GM12878 (cell line): ENCODE data around the gene FBXO38. TPM values are rescaled to one million over a fixed set of nuclear protein-coding genes. Genes with fewer than 3 reads are reported as not detected.

Source experiments
- ATAC-seq: fragments of 200-7000 bp; cut with Tn5 transposase; 3 replicates; pipeline ENCODE4 v1.9.1; 2020; ENCODE audit warnings: mild to moderate bottlenecking, moderate library complexity
- BruUV-seq: library from RNA; stranded (reverse); fragments of 400-500 nt; replicated peaks from 2 replicates; lab custom pipeline; 2021; lab: Mats Ljungman, UMichigan
- CTCF ChIA-PET: fragments of 300-600 bp; sonication (Branson Sonifier 250); formaldehyde crosslinking; extraction: SDS; loops from one replicate; lab custom pipeline; 2021; ENCODE audit warnings: inconsistent platforms; lab: Yijun Ruan, JAX
- POLR2A ChIA-PET: fragments of 350-600 bp; formaldehyde crosslinking; extraction: SDS; loops from one replicate; lab custom pipeline; 2021; ENCODE audit warnings: inconsistent platforms; lab: Charles Lee
- RAD21 ChIA-PET: fragments of 300-600 bp; sonication (Branson Sonifier 250); formaldehyde crosslinking; loops from one replicate; lab custom pipeline; 2023; ENCODE audit warnings: antibody characterized with exemption; ENCODE audit not compliant: unreplicated experiment; lab: Charles Lee
- SMC1A ChIA-PET: fragments of 300-600 bp; sonication (Branson Sonifier 250); formaldehyde crosslinking; loops from one replicate; lab custom pipeline; 2023; ENCODE audit not compliant: unreplicated experiment, uncharacterized antibody; lab: Charles Lee
- DNase-seq: peaks from one replicate; pipeline ENCODE4 v3.0.0-alpha.2; 2011; ENCODE audit warnings: low read depth, low spot score
- FAIRE-seq: peaks from 3 replicates; lab custom pipeline; 2011; peaks lifted over from hg19 to GRCh38; lab: Jason Lieb, UNC
- H2AFZ ChIP-seq: 2 replicates; pipeline ENCODE4 v1.6.0; 2011; ENCODE audit warnings: low read depth, low read length, control low read depth; ENCODE audit not compliant: control insufficient read depth
- H3K27ac ChIP-seq: 2 replicates; pipeline ENCODE4 v1.5.1; 2011; ENCODE audit warnings: control low read depth; ENCODE audit not compliant: control insufficient read depth, insufficient read depth
- H3K27me3 ChIP-seq, 2 experiments: replicated peaks in 1 of 2; 2 replicates each; pipeline versions ENCODE4 v1.6.0 to v1.6.1; 2011; ENCODE audit warnings: low read length in 1 of 2; ENCODE audit not compliant: control insufficient read depth in 2 of 2, insufficient read depth in 2 of 2
- H3K36me3 ChIP-seq, 2 experiments: 2 replicates each; pipeline ENCODE4 v1.5.1; 2011; ENCODE audit warnings: low read length in 1 of 2; ENCODE audit not compliant: control insufficient read depth in 2 of 2, insufficient read depth in 2 of 2
- H3K4me1 ChIP-seq: 2 replicates; pipeline ENCODE4 v1.6.1; 2011; ENCODE audit warnings: mild to moderate bottlenecking, low read length, moderate library complexity, mixed read lengths; ENCODE audit not compliant: control insufficient read depth, insufficient read depth
- H3K4me2 ChIP-seq: 2 replicates; pipeline ENCODE4 v1.6.0; 2011; ENCODE audit warnings: control low read depth; ENCODE audit not compliant: control insufficient read depth, insufficient read depth
- H3K4me3 ChIP-seq: fragments of 200-600 bp; sonication (generic); 2 replicates; pipeline ENCODE4 v1.5.1; 2016
- H3K79me2 ChIP-seq: 2 replicates; pipeline ENCODE4 v1.6.0; 2011; ENCODE audit warnings: low read length; ENCODE audit not compliant: control insufficient read depth, insufficient read depth
- H3K9ac ChIP-seq: 2 replicates; pipeline ENCODE4 v1.8.0; 2011; ENCODE audit warnings: low read length, control low read depth, mixed read lengths; ENCODE audit not compliant: control insufficient read depth, insufficient read depth
- H3K9me3 ChIP-seq: replicated peaks from 3 replicates; pipeline ENCODE4 v1.5.1; 2011; ENCODE audit warnings: mild to moderate bottlenecking, low read length; ENCODE audit not compliant: control insufficient read depth, insufficient read depth
- H4K20me1 ChIP-seq: 2 replicates; pipeline ENCODE4 v1.6.0; 2011; ENCODE audit not compliant: control insufficient read depth, insufficient read depth
- ASH2L ChIP-seq: fragments of 300-600, 200-600 bp; sonication (generic); IDR thresholded peaks from 2 replicates; pipeline ENCODE4 v1.6.1; 2017; ENCODE audit warnings: low read depth, mild to moderate bottlenecking, borderline replicate concordance
- CBFB ChIP-seq: IDR thresholded peaks from 2 replicates; pipeline ENCODE4 v1.6.1; 2016; ENCODE audit warnings: antibody characterized with exemption, low read depth
- CBX3 ChIP-seq: fragments of 200-600 bp; sonication (generic); IDR thresholded peaks from 2 replicates; pipeline ENCODE4 v1.6.1; 2016; ENCODE audit warnings: low read depth, borderline replicate concordance
- EZH2 ChIP-seq: IDR thresholded peaks from 2 replicates; pipeline ENCODE4 v1.6.1; 2012; ENCODE audit warnings: low read depth, mild to moderate bottlenecking, control low read depth, inconsistent platforms, low read length, borderline replicate concordance; ENCODE audit not compliant: control insufficient read depth
- HSF1 ChIP-seq: fragments of 150-350 bp; IDR thresholded peaks from 2 replicates; pipeline ENCODE4 v1.6.1; 2014; ENCODE audit warnings: mild to moderate bottlenecking, low read depth, low read length
- MEF2B ChIP-seq: fragments of 450-650 bp; IDR thresholded peaks from 2 replicates; pipeline ENCODE4 v1.6.1; 2018; ENCODE audit warnings: mild to moderate bottlenecking, moderate library complexity; ENCODE audit not compliant: partially characterized antibody, poor library complexity, severe bottlenecking
- NR2C2 ChIP-seq: IDR thresholded peaks from 2 replicates; pipeline ENCODE4 v1.6.1; 2011; ENCODE audit warnings: borderline replicate concordance, low read depth; ENCODE audit not compliant: control insufficient read depth, insufficient read length
- NR2F1 ChIP-seq: fragments of 450-650 bp; conservative IDR thresholded peaks from 2 replicates; pipeline ENCODE4 v1.6.1; 2017; ENCODE audit warnings: mild to moderate bottlenecking
- RAD21 ChIP-seq: IDR thresholded peaks from 2 replicates; pipeline ENCODE4 v1.6.1; 2011; ENCODE audit warnings: mild to moderate bottlenecking, low read depth, low read length, moderate library complexity; ENCODE audit not compliant: insufficient read depth
- SIX5 ChIP-seq: IDR thresholded peaks from 2 replicates; pipeline ENCODE4 v1.6.1; 2011; ENCODE audit warnings: mild to moderate bottlenecking, low read depth, low read length, moderate library complexity; ENCODE audit not compliant: severe bottlenecking
- SP1 ChIP-seq: IDR thresholded peaks from one replicate; pipeline ENCODE4 v1.6.1; 2011; ENCODE audit warnings: low read depth, low read length
- SUPT20H ChIP-seq: IDR thresholded peaks from 2 replicates; pipeline ENCODE4 v1.6.1; 2011; ENCODE audit warnings: low read depth, mild to moderate bottlenecking, low read length, moderate library complexity, borderline replicate concordance; ENCODE audit not compliant: control insufficient read depth
- YY1 ChIP-seq: IDR thresholded peaks from 2 replicates; pipeline ENCODE4 v1.6.1; 2011; ENCODE audit warnings: low read depth, mild to moderate bottlenecking, low read length
- WGBS: methylation state at CpG from one replicate; pipeline ENCODE4 v1.1.6; 2016; ENCODE audit warnings: low lambda C conversion rate; ENCODE audit not compliant: insufficient replicate concordance, insufficient coverage; ENCODE audit errors: missing lambda C conversion rate; 5-methylcytosine and 5-hydroxymethylcytosine counted together
- in situ Hi-C: fragments of 300-500 bp; cut with MboI; formaldehyde crosslinking; loops from 9 replicates; pipeline ENCODE4 v1.14.3; 2018; ENCODE audit warnings: mixed read lengths
- intact Hi-C: fragments of 100-400 bp; cut with micrococcal nuclease; formaldehyde crosslinking; loops from one replicate; pipeline ENCODE4 v1.14.2; 2022; ENCODE audit not compliant: unreplicated experiment
- polyA plus RNA-seq, 11 experiments: library from polyadenylated mRNA; depleted of rRNA in 4 of 11; unstranded in 6 of 11; stranded (reverse) in 5 of 11; fragments of >200 nt; fragmentation: Nextera tagmentation in 4 of 11; fragmentation: Illumina TruSeq in 1 of 11; extraction: Ambion mirVana in 4 of 11; extraction: Trizol in 1 of 11; gene quantifications; 1 replicate in 1 of 11; 2 replicates in 10 of 11; pipeline versions ENCODE4 v1.2.1 to v1.2.3, GENCODE V29; 2011 to 2016; ENCODE audit warnings: inconsistent platforms in 2 of 11, missing spikeins in 2 of 11, low read depth in 1 of 11
- total RNA-seq, 4 experiments: library from RNA; depleted of rRNA in 3 of 4; stranded (reverse); fragments of >200 nt in 3 of 4; fragmentation: Illumina TruSeq in 1 of 4; extraction: Trizol in 1 of 4; gene quantifications; 2 replicates each; pipeline versions ENCODE4 v1.2.1 to v1.2.3, GENCODE V29; 2013 to 2021
- TF ChIP-seq, protein P1 (sequence below), 3 experiments: IDR thresholded peaks in 2 of 3; conservative IDR thresholded peaks in 1 of 3; 2 replicates each; pipeline ENCODE4 v1.5.1; 2011; ENCODE audit warnings: low read depth in 3 of 3, low read length in 3 of 3, mild to moderate bottlenecking in 3 of 3, control low read depth in 2 of 3, moderate library complexity in 2 of 3, inconsistent platforms in 1 of 3, mixed read lengths in 1 of 3; ENCODE audit not compliant: control insufficient read depth in 2 of 3, insufficient read depth in 1 of 3; ENCODE audit errors: extremely low read depth in 1 of 3
- TF ChIP-seq, protein P2 (sequence below): fragments of 450-650 bp; formaldehyde crosslinking; IDR thresholded peaks from 2 replicates; pipeline ENCODE4 v1.4.0; 2022; ENCODE audit warnings: mild to moderate bottlenecking, moderate library complexity
- TF ChIP-seq, protein P3 (sequence below): IDR thresholded peaks from 2 replicates; pipeline ENCODE4 v1.6.1; 2012; ENCODE audit warnings: low read depth, low read length, improper control_type of control experiment

The FBXO38 gene
- total and polyA plus RNA-seq, 10 of the 15 experiments (the other 5 are each of a cell fraction or from before 2014, with no cell fraction given) = 9.1 to 44.6 (median 28.3) TPM

GRCh38 chr5:148421661-148422060 lies 37.9 kb downstream of the FBXO38 start:
- CTCF ChIA-PET = interaction anchor here (1.1 to 1.5 kb wide), 3 partner anchors 8 to 309 kb away, joined by 3 read pairs; no protein-coding TSS in a partner anchor
- BruUV-seq = no TSS peak
- H3K9me3 ChIP-seq = no peaks in the 10 kb centered on the region
- H3K4me1 ChIP-seq = no peaks in the 10 kb centered on the region
- no peak overlapping the region for H2AFZ ChIP-seq
- H3K27me3 ChIP-seq = no peaks in the 10 kb centered on the region
- H4K20me1 ChIP-seq = no peaks in the 10 kb centered on the region
- H3K9ac ChIP-seq = no peak overlapping the region
- RAD21 ChIA-PET = interaction anchor here (2.0 kb wide), 1 partner anchor 21 kb away, joined by 4 read pairs; no protein-coding TSS in a partner anchor
- no peak for ATAC-seq
- H3K36me3 ChIP-seq = peaks cover 8 to 38% of the 10 kb centered on the region in 2 experiments
- no peak overlapping the region for H3K4me2 ChIP-seq
- intact Hi-C loops = no loop called here
- H3K27ac ChIP-seq = no peak overlapping the region
- WGBS = 98% methylated on average over 2 of the region's 2 CpGs
- no peaks in the 10 kb centered on the region for H3K79me2 ChIP-seq
- SMC1A ChIA-PET = interaction anchor here (1.1 kb wide), 1 partner anchor 9 kb away, joined by 3 read pairs; no protein-coding TSS in a partner anchor
- POLR2A ChIA-PET = interaction anchor here (0.5 kb wide), 1 partner anchor 392 kb away, joined by 3 read pairs; no protein-coding TSS in a partner anchor
- no peak for FAIRE-seq
- in situ Hi-C loops = loop anchor here (25.0 kb wide), 1 partner anchor 1959 kb away; no protein-coding TSS in a partner anchor
- no peak for DNase-seq
- no peak overlapping the region for H3K4me3 ChIP-seq
- TF ChIP-seq MEF2B = no peak
- no peak for TF ChIP-seq SP1
- no peak for TF ChIP-seq NR2C2
- TF ChIP-seq, protein P1, sequence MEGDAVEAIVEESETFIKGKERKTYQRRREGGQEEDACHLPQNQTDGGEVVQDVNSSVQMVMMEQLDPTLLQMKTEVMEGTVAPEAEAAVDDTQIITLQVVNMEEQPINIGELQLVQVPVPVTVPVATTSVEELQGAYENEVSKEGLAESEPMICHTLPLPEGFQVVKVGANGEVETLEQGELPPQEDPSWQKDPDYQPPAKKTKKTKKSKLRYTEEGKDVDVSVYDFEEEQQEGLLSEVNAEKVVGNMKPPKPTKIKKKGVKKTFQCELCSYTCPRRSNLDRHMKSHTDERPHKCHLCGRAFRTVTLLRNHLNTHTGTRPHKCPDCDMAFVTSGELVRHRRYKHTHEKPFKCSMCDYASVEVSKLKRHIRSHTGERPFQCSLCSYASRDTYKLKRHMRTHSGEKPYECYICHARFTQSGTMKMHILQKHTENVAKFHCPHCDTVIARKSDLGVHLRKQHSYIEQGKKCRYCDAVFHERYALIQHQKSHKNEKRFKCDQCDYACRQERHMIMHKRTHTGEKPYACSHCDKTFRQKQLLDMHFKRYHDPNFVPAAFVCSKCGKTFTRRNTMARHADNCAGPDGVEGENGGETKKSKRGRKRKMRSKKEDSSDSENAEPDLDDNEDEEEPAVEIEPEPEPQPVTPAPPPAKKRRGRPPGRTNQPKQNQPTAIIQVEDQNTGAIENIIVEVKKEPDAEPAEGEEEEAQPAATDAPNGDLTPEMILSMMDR (IDR thresholded peaks at IDR 0.05 in 2 of 3, conservative IDR thresholded peaks at IDR 0.05 in 1 of 3; ENCODE audit: control insufficient read depth in 2 of 3, extremely low read depth in 1 of 3, insufficient read depth in 1 of 3, low read depth in 3 of 3, low read length in 3 of 3) = no peak
- TF ChIP-seq YY1 = no peak
- TF ChIP-seq ASH2L = no peak
- TF ChIP-seq, protein P2, sequence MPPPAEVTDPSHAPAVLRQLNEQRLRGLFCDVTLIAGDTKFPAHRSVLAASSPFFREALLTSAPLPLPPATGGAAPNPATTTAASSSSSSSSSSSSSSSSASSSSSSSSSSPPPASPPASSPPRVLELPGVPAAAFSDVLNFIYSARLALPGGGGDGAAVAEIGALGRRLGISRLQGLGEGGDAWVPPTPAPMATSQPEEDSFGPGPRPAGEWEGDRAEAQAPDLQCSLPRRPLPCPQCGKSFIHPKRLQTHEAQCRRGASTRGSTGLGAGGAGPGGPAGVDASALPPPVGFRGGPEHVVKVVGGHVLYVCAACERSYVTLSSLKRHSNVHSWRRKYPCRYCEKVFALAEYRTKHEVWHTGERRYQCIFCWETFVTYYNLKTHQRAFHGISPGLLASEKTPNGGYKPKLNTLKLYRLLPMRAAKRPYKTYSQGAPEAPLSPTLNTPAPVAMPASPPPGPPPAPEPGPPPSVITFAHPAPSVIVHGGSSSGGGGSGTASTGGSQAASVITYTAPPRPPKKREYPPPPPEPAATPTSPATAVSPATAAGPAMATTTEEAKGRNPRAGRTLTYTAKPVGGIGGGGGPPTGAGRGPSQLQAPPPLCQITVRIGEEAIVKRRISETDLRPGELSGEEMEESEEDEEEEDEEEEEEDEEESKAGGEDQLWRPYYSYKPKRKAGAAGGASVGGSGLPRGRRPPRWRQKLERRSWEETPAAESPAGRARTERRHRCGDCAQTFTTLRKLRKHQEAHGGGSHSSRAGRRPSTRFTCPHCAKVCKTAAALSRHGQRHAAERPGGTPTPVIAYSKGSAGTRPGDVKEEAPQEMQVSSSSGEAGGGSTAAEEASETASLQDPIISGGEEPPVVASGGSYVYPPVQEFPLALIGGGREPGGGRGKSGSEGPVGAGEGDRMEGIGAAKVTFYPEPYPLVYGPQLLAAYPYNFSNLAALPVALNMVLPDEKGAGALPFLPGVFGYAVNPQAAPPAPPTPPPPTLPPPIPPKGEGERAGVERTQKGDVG (CRISPR knock-in tag) = no peak
- no peak for TF ChIP-seq EZH2
- no peak for TF ChIP-seq RAD21
- no peak for TF ChIP-seq NR2F1
- TF ChIP-seq CBFB = no peak
- TF ChIP-seq, protein P3, sequence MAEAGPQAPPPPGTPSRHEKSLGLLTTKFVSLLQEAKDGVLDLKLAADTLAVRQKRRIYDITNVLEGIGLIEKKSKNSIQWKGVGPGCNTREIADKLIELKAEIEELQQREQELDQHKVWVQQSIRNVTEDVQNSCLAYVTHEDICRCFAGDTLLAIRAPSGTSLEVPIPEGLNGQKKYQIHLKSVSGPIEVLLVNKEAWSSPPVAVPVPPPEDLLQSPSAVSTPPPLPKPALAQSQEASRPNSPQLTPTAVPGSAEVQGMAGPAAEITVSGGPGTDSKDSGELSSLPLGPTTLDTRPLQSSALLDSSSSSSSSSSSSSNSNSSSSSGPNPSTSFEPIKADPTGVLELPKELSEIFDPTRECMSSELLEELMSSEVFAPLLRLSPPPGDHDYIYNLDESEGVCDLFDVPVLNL = no peak
- TF ChIP-seq SUPT20H = no peak
- no peak for TF ChIP-seq HSF1
- TF ChIP-seq CBX3 = no peak
- no peak for TF ChIP-seq SIX5
